Subcutaneous abdominal adipose tissue (tissue), 5 donors: Measurements from ENCODE around the gene CASS4.
"Not testable (repeated sequence)": the region's sequence is repeated elsewhere in the genome, so short reads cannot be mapped to it uniquely, and the experiment has no call there.

Source experiments
- H3K27ac ChIP-seq: one replicate; pipeline ENCODE4 v1.7.0; 2013; ENCODE audit warnings: low read depth, mild to moderate bottlenecking, inconsistent platforms, low read length, moderate library complexity
- H3K27me3 ChIP-seq, 5 donors: one replicate each; pipeline ENCODE4 v1.7.0; 2013; ENCODE audit warnings: low read length in 5 of 5, inconsistent platforms in 1 of 5; ENCODE audit not compliant: control insufficient read depth in 5 of 5, insufficient read depth in 4 of 5
- H3K36me3 ChIP-seq, 5 donors: one replicate each; pipeline ENCODE4 v1.7.0; 2013; ENCODE audit warnings: low read length in 5 of 5; ENCODE audit not compliant: control insufficient read depth in 5 of 5, insufficient read depth in 5 of 5
- H3K4me1 ChIP-seq, 5 donors: one replicate each; pipeline ENCODE4 v1.7.0; 2013; ENCODE audit warnings: low read length in 5 of 5, mild to moderate bottlenecking in 3 of 5, moderate library complexity in 1 of 5; ENCODE audit not compliant: control insufficient read depth in 5 of 5, insufficient read depth in 5 of 5
- H3K4me3 ChIP-seq, 5 donors: one replicate each; pipeline ENCODE4 v1.7.0; 2013; ENCODE audit warnings: low read length in 5 of 5, low read depth in 1 of 5
- H3K9ac ChIP-seq, 5 donors: one replicate each; pipeline ENCODE4 v1.7.0; 2013; ENCODE audit warnings: low read length in 5 of 5, mild to moderate bottlenecking in 4 of 5, moderate library complexity in 3 of 5
- H3K9me3 ChIP-seq, 5 donors: one replicate each; pipeline ENCODE4 v1.7.0; 2013; ENCODE audit warnings: low read length in 5 of 5; ENCODE audit not compliant: control insufficient read depth in 5 of 5
- donor health status: healthy.
- donor health status: healthy.
- donor health status: healthy.
- donor health status: healthy.
- donor health status: healthy.

Gene CASS4

GRCh38 chr20:56409521-56409920 lies 2.5 kb upstream of the CASS4 start:
- H3K4me1 ChIP-seq: peaks cover 10 to 32% (median 21%) of the 10 kb centered on the region in 5 donors
- no peaks in the 10 kb centered on the region for H3K9me3 ChIP-seq
- H3K4me3 ChIP-seq: no peak overlapping the region
- no peak overlapping the region for H3K27ac ChIP-seq
- H3K27me3 ChIP-seq: no peaks in the 10 kb centered on the region
- peaks cover 15 to 31% (median 18%) of the 10 kb centered on the region in 5 donors for H3K36me3 ChIP-seq
- H3K9ac ChIP-seq: no peak overlapping the region

GRCh38 chr20:56409956-56410355 lies 2.1 kb upstream of the CASS4 start:
- peaks cover 15 to 28% (median 18%) of the 10 kb centered on the region in 5 donors for H3K36me3 ChIP-seq
- no peaks in the 10 kb centered on the region for H3K27me3 ChIP-seq
- H3K27ac ChIP-seq: no peak overlapping the region
- peaks cover 10 to 32% (median 21%) of the 10 kb centered on the region in 5 donors for H3K4me1 ChIP-seq
- no peak overlapping the region for H3K4me3 ChIP-seq
- H3K9ac ChIP-seq: no peak overlapping the region
- no peaks in the 10 kb centered on the region for H3K9me3 ChIP-seq

GRCh38 chr20:56411287-56411686 lies 773 bp upstream of the CASS4 start:
- H3K9me3 ChIP-seq, H3K27me3 ChIP-seq: not testable (repeated sequence)
- Histone ChIP-seq H3K4me1 (peaks cover 10 to 32% (median 21%) of the 10 kb centered on the region in 5 donors), H3K4me3 (peak overlapping the region in 2 of 5 donors; percentile 59 to 64), H3K36me3 (peaks cover 7 to 18% (median 13%) of the 10 kb centered on the region in 5 donors), H3K27ac (peak overlapping the region; percentile 73), H3K9ac (peak overlapping the region in 1 of 5 donors; percentile 59)

DNA sequence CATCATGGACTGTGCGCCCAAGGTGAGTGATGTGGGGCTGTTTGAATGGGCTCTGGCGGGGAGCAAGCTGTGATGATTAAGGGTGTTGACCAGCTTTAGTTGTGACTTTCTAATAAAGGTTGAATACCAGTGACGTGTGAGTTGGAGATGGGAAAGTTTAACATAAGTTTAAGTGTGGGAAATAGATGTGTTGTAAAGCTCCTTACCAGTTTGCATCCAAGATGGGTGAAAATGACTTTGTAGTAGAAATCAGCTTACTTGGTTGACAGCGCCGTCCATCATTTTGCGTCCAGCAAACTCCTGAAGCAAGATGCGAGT lies 372 bp downstream of the CASS4 start:
- Histone ChIP-seq H3K9ac (peak overlapping the region in 3 of 5 donors; percentile 8 to 59 (median 56)), H3K4me1 (peaks cover 10 to 32% (median 22%) of the 10 kb centered on the region in 5 donors), H3K9me3 (no peaks in the 10 kb centered on the region), H3K27ac (peak overlapping the region; percentile 73), H3K36me3 (peaks cover 3 to 6% (median 5%) of the 10 kb centered on the region in 5 donors), H3K27me3 (no peaks in the 10 kb centered on the region), H3K4me3 (peak overlapping the region; percentile 27 to 64 (median 59))

DNA sequence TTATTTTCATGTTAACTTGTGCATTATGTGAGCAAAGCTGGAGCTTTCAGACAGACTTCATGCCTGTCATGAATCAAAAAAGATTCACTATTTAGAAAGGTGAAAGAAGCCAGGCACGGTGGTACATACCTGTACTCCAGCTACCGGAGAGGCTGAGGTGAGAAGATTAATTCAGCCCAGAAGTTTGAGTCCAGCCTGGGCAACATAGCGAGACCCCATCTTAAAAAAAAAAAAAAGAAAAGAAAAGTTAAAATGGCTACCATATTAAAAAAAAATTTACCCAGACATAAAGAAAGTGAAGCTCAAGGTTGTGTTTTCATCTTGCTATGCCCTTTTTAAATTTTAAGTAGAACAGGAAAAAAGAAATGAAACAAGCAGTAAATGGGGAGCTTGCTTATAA lies 889 bp downstream of the CASS4 start:
- Histone ChIP-seq H3K9me3 (no peaks in the 10 kb centered on the region), H3K4me1 (peaks cover 10 to 32% (median 25%) of the 10 kb centered on the region in 5 donors), H3K4me3 (peak overlapping the region in 3 of 5 donors; percentile 27 to 62 (median 59)), H3K27me3 (no peaks in the 10 kb centered on the region), H3K9ac (no peak overlapping the region), H3K27ac (peak overlapping the region; percentile 73), H3K36me3 (peaks cover 0 to 1% (median under 1%) of the 10 kb centered on the region in 5 donors)

GRCh38 chr20:56414842-56415765 lies 3.0 kb downstream of the CASS4 start:
- H3K36me3 ChIP-seq: no peaks in the 10 kb centered on the region
- H3K4me3 ChIP-seq: no peak overlapping the region
- no peak overlapping the region for H3K9ac ChIP-seq
- peaks cover 10 to 39% (median 29%) of the 10 kb centered on the region in 5 donors for H3K4me1 ChIP-seq
- H3K27me3 ChIP-seq: no peaks in the 10 kb centered on the region
- H3K9me3 ChIP-seq: no peaks in the 10 kb centered on the region
- H3K27ac ChIP-seq: no peak overlapping the region

- Histone ChIP-seq H3K9ac (no peak overlapping the region), H3K4me1 (peaks cover 0 to 33% (median 17%) of the 10 kb centered on the region in 5 donors), H3K9me3 (no peaks in the 10 kb centered on the region), H3K4me3 (no peak overlapping the region), H3K36me3 (no peaks in the 10 kb centered on the region), H3K27me3 (no peaks in the 10 kb centered on the region), H3K27ac (no peak overlapping the region)
Observed at GRCh38 chr20:56417402-56417801, 5.3 kb downstream of the CASS4 start.

GRCh38 chr20:56417911-56418310 lies 5.9 kb downstream of the CASS4 start:
- H3K4me1 ChIP-seq: peaks cover 0 to 32% (median 17%) of the 10 kb centered on the region in 5 donors
- H3K27ac ChIP-seq: no peak overlapping the region
- H3K4me3 ChIP-seq: no peak overlapping the region
- H3K36me3 ChIP-seq: no peaks in the 10 kb centered on the region
- H3K9me3 ChIP-seq: no peaks in the 10 kb centered on the region
- no peaks in the 10 kb centered on the region for H3K27me3 ChIP-seq
- no peak overlapping the region for H3K9ac ChIP-seq

- no peaks in the 10 kb centered on the region for H3K36me3 ChIP-seq
- H3K9ac ChIP-seq: no peak overlapping the region
- no peak overlapping the region for H3K4me3 ChIP-seq
- H3K4me1 ChIP-seq: peaks cover 0 to 35% (median 17%) of the 10 kb centered on the region in 5 donors
- H3K27me3 ChIP-seq: no peaks in the 10 kb centered on the region
- no peak overlapping the region for H3K27ac ChIP-seq
- no peaks in the 10 kb centered on the region for H3K9me3 ChIP-seq
Observed at GRCh38 chr20:56418385-56418861, 6.4 kb downstream of the CASS4 start.

GRCh38 chr20:56420028-56420427 lies 8.0 kb downstream of the CASS4 start:
- H3K9me3 ChIP-seq: no peaks in the 10 kb centered on the region
- no peak overlapping the region for H3K9ac ChIP-seq
- no peak overlapping the region for H3K27ac ChIP-seq
- no peaks in the 10 kb centered on the region for H3K27me3 ChIP-seq
- H3K4me1 ChIP-seq: peaks cover 0 to 35% (median 17%) of the 10 kb centered on the region in 5 donors
- no peak overlapping the region for H3K4me3 ChIP-seq
- H3K36me3 ChIP-seq: no peaks in the 10 kb centered on the region
